NCI-H2029 treated with DMSO at 0.1 percent for 48 hours (cell line): ENCODE data around the gene RNF214.

Experiments used
- DNase-seq: peaks from one replicate; lab custom pipeline; 2025; lab: John Stamatoyannopoulos, UW

RNF214 gene

GRCh38 chr11:117282956-117283355, 50.5 kb downstream of the RNF214 start:
- no peak for DNase-seq

DNA sequence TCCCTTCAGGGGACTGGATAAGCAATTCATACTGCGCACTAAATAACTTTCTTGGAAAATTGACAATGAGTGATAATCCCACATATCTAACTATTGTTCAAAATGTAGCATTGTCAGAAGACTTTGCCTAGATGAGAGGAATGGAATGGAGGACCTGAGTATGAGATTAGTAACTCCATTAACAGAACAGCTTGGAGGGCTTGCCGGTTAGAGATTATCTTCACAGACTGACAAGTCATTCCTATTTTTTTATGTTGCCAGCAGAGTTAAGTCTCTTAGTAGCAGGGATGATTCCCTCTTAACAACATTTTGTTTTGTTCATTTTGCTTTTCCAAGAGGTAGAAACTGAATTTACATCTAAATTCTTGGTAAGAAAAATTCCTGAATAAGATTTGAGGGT, 51.6 kb downstream of the RNF214 start:
- no peak for DNase-seq

GRCh38 chr11:117286588-117286987, 54.1 kb downstream of the RNF214 start:
- no peak for DNase-seq

DNA sequence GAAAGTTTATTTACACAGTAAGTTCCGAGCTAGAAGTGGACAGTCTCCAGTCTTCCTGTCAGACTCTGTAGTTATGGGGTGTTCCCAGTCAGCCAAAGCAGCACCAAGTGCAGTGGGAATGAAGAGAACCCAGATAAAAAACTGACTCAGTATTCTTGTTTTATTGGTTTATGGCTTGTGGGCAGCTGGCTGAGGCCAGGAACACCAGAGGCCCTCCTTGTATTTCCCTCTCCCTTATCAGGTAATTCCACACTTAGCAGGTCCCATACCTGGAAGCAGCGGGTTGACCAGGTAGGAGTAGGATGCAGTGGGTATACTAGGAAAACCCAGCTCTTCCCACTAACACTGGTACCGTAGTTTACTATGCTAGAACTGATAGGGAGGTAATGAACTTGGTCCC, 55.2 kb downstream of the RNF214 start:
- no peak for DNase-seq

DNA sequence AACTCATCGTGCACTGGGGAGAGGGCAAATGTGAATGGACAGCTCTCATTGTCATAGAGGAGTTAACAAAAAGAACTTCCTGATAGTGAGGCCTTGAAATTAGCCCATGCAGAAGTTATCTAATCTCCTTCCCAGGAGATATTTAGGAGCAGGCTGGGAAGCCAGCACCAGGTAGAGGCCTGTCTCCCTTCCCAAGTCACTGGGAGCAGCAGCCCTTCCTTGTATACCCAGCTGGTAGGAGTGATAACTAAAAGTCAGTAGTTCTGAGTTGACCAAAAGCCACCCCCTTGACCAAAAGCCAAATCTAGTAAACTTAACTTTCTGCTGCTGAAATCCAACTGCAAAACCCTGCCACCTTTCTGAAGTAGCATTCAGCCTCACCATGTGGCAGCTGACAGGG, 57.3 kb downstream of the RNF214 start:
- no peak for DNase-seq

- DNase-seq: no peak
These were observed 58.4 kb downstream of the RNF214 start, which contains the start of gene BACE1-AS for GRCh38 chr11:117290809-117291396. BACE1-AS (plus strand) TSS chr11:117291346.

- no peak for DNase-seq
These were observed 60.1 kb downstream of the RNF214 start for GRCh38 chr11:117292616-117293015.

GRCh38 chr11:117295438-117296137, 63.1 kb downstream of the RNF214 start:
- no peak for DNase-seq

DNA sequence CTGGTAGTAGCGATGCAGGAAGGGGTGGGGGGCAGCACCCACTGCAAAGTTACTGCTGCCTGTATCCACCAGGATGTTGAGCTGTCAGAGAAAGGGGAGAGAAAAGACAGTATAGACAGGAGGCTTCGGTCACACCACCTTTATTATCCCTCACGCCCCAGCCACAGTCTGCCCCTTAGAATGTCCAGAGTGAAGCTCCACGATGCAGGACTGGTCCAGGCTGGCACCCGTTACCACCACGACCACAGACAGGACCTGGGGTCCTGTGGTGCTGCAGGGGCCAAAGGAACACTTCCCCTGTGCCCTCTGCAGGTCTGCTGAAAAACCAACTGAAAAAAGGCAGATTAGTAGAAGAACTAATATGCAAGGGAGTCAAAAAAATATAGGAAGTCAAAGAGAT, 64.4 kb downstream of the RNF214 start:
- no peak for DNase-seq

DNA sequence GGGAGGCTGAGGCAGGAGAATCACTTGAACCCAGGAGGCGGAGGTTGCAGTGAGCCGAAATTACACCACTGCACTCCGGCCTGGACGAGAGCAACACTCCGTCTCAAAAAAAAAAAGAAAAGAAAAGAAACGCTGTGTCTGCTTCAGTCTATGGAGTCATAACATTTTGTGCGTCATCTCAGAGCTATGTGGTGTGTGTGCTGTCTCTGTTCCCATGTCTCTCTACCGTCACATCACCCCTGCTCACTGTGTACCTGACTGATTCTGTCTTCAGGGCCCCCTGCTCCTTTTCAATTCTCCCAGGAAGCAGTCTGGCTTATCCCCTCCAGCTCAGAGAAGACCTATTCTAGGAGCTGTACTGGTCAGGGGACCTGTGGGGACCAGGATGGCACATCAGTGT, 65.7 kb downstream of the RNF214 start:
- no peak for DNase-seq

- DNase-seq: no peak
These were observed 67.1 kb downstream of the RNF214 start for GRCh38 chr11:117299351-117300282.

DNA sequence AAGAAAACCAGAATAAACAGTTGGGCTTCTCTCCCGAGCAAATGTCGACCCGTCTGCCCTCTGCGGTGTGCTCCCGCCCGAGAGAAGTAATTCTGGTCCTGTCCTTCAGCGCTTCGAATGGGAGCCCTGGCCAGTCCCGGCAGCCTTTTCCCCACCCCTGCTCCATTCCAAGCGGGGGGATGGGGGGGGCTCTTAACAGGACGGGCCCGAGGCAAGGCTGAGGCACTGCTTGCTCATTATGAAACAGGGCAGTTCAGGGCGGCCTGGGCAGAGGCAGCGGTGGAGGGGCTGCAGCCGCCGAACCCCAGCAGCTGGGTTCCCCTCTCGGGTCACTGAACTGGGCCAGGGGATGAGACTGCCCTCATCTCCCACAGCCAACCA, 67.8 kb downstream of the RNF214 start:
- no peak for DNase-seq

DNA sequence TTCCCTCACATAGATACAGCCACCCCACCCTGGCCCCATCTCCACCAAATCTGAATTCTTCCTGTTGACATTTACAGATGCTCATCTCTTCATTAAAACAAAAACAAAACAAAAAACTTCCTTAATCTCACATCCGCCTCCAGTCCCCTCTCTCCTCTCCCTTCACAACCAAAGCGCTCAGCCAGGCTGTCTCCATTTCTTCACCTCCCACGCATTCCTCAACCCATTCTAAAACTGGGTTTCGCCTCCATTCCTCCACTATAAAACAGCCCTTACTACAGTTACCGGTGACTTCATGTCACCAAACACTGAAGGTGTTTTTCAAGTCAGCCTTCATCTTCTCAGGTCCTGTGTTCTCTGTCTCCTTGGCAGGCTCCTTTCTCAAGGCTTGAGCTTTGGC, 68.3 kb downstream of the RNF214 start:
- DNase-seq: no peak

DNA sequence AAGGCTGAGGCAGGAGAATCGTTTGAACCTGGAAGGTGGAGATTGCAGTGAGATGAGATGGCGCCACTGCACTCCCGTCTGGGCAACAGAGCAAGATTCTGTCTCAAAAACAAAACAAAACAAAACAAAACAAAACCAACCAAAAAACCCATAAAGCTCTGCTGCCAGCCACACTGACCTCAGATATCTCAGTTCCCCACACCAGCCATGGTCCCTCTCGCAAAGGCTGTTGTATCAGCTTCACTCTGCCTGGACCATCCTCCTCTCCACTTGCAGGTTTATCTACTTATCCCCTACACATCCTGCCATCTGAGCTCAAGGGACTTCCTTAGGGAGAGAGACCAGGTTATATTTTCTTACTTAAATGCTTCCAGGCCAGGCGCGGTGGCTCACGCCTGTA, 69.8 kb downstream of the RNF214 start:
- DNase-seq: no peak

- DNase-seq: no peak
These were observed 70.6 kb downstream of the RNF214 start for GRCh38 chr11:117303101-117303500.

DNA sequence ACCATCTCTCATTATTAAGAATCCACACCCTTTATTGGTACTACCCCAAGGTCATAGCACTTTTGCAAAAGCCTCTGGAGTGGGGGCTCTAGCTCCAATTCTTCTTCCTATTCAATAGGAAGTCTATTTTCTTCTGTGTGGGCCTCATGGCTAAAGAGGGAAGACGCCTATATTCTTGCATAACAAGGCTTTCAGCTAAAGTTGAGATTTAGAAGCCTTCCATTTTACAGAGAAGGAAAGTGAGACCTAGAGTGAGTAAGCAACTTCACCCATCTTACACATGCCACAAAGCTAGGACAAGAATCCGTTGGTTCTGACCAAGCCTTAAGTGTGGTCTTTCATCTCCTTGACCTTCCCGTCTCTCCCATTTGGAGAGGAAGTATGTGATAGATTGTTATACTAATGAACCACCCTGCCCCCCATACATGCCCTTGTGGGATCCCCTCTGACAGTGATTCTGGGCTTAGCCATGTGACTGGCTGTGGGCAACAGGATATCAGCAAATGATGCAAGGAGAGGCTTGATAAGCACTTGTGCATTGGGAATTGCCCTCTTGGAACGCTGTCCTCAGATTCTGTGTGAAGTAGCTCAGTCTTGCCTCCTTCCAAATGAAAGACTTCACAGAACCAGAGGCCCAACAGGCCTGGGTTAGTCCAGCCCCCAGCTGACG, 71.3 kb downstream of the RNF214 start:
- no peak for DNase-seq

DNA sequence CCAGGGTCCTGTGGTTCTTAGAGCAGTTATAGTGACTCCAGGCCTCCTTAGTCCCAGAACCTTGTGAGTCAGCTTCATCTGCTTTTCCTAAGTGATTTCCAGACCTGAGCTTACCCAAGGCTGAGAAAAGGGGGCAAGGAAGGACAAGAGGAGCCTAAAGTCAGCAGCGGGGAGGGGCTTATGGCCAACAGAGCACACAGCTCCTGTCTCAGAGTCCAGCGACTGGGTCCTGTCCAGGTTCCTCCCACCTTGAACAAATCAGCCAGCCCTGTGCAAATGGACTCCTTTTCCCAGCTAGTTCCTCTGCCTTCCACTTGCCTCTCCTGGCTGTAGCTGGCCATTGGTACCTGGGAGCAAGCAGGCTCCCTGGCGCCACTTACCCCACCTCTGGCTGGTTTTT, 72.7 kb downstream of the RNF214 start:
- DNase-seq: no peak

DNA sequence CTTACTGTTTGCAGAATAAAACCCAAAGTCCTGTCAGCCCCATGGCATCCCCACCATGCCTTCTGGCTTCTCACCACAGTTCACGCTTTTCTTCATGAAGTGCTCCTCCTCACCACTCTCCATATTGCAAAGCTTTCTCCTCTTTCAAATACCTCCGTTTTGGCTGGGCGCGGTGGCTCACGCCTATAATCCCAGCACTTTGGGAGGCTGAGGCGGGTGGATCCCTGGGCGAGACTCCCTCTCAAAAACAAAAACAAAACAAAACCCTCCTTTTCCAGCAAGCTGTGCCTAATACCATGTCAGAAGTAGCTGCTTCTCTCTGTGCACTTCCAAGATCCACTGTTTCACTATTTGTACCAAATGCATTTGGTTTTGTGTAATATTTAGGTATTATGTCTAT, 76.8 kb downstream of the RNF214 start:
- DNase-seq: no peak

GRCh38 chr11:117313091-117313490, 80.6 kb downstream of the RNF214 start:
- no peak for DNase-seq

DNA sequence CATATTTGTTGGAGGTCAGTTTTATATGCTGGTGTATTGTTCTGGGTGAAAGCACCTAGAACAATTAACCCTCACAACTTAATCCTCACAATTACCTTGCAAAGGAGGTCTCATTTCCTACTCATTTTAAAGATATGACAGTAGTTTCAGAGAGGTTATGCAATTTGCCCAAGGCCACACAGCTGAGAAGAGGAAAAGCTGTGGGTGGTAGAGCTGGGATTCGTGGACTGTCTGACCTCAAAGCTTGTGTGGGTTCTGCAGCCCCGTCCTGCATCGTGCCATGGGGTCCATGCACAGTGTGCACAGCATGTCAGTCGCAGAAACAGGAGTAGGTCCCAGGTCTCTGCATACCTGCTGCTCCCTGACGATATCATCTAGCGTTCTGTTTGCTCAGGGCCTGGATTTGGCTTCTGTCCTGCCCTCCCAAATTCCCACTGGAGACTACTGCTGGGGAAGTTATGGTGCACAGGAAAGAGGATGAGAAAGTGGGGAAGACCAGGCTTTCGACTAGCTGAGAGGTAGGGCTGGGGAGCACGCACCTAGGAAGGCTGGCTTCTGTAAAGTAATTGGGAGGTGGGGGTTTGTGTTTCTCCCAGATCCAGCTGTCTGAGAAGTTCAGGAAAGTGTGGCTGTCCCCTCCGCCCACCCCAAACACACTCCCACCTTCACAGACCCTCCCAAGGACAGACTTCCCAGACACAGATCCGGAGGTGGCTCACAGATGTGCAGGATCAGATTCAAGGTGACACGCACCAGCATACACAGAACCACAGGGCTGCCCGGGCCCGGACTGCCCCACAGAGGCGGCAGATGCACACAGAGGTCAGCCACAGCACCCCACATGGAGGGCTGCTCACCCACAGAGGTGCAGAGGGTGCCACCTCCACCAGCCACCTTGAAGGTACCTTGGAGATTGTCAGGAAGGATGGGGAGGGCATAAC, 81.6 kb downstream of the RNF214 start:
- DNase-seq: no peak

DNA sequence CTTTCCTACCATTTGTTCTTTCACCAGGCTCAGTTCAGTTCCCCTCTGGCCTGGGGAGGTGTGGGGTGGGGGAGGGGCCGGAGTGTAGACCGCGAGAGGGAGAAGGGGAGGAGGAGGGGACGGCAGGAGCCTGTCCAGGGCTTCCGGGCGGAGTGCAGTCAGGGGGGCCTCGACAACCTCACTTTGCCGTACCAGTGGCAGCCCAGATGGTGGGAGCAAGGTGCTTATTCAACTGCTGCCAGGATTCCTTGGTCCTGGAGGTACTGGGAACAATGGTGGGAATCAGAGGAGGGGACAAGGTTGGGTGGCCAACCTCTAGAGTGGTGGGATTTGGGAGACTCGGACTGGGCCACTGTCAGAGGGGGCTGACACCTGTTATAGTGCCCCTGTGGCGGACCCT, 82.4 kb downstream of the RNF214 start:
- DNase-seq: no peak
